ENCODE results near the gene CSGALNACT2.
A peak's percentile ranks its signal among the peaks of the same experiment; 100 is the strongest.

The CSGALNACT2 gene

DNA sequence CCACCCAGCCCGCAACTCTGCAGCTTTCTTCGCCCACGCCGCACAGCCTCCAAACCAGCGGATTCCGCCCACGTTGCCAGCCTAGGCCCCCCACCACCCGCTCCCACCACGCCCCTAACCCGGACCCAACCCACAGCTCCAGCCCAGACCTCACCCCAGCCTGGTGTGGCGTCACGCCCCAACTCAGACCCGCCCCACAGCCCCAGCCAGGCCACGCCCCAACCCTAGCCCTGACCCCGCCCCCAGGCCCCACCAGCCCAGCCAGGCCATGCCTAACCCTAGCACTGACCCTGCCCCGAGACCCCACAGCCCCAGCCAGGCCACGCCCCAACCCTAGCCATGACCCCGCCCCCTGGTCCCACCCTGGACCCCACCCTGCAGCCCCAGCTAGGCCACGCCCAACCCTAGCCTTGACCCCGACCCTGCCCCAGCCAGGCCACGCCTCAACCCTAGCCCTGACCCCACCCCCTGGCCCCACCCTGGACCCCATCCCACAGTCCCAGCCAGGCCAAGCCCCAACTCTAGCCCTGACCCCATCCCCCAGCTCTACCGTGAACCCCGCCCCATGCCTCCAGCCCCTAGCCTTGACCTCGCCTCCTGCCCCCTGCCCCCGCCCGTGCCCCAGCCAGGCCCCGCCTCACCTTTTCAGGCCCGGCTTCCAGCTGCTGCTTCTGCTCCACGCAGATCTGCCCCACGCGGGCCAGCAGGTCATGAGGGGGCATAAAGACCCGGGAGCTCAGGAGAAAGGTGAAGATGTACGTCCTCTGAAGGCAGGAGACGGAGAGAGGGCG lies 64.6 kb downstream of the CSGALNACT2 start:
- no peak for DNase-seq (ENCODE audit: low read depth)
- peak overlapping the region; percentile 52 for H3K4me3 ChIP-seq (ENCODE audit: low read length)
- TF ChIP-seq, protein P1, sequence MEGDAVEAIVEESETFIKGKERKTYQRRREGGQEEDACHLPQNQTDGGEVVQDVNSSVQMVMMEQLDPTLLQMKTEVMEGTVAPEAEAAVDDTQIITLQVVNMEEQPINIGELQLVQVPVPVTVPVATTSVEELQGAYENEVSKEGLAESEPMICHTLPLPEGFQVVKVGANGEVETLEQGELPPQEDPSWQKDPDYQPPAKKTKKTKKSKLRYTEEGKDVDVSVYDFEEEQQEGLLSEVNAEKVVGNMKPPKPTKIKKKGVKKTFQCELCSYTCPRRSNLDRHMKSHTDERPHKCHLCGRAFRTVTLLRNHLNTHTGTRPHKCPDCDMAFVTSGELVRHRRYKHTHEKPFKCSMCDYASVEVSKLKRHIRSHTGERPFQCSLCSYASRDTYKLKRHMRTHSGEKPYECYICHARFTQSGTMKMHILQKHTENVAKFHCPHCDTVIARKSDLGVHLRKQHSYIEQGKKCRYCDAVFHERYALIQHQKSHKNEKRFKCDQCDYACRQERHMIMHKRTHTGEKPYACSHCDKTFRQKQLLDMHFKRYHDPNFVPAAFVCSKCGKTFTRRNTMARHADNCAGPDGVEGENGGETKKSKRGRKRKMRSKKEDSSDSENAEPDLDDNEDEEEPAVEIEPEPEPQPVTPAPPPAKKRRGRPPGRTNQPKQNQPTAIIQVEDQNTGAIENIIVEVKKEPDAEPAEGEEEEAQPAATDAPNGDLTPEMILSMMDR (conservative IDR thresholded peaks at IDR 0.05; ENCODE audit: low read depth, low read length) = no peak

DNA sequence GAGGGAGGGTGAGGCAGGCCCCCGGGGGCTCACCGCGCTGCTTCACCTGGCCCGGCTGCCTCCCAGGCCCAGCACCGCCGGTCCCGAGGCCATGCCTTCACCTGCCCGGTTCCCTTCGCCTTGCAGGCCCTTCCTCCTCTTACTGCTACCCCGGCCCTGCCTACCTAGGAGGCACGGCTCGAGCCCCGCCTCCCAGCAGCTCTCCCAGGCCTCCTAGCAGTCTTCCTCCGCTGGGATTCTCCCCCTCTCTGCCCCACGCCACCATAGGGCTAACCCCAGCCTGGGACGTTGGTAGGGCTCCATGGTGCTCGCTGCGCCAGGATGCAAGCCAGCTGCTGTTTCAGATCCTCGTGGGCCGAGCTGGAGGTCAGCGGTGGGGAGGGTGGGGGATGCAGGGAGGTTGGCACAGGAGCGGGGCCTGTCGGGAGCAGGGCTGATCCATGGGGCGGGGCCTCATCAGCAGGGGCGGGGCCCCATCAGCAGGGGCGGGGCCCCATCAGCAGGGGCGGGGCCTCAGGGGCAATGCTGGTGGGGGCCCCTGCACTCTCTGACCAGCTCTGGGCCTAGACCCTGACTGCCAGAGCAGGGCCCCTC lies 65.3 kb downstream of the CSGALNACT2 start:
- TF ChIP-seq, protein P1 (conservative IDR thresholded peaks at IDR 0.05; ENCODE audit: low read depth, low read length) = no peak
- peak overlapping the region; percentile 33 for H3K4me3 ChIP-seq (ENCODE audit: low read length)
- DNase-seq (ENCODE audit: low read depth) = no peak

DNA sequence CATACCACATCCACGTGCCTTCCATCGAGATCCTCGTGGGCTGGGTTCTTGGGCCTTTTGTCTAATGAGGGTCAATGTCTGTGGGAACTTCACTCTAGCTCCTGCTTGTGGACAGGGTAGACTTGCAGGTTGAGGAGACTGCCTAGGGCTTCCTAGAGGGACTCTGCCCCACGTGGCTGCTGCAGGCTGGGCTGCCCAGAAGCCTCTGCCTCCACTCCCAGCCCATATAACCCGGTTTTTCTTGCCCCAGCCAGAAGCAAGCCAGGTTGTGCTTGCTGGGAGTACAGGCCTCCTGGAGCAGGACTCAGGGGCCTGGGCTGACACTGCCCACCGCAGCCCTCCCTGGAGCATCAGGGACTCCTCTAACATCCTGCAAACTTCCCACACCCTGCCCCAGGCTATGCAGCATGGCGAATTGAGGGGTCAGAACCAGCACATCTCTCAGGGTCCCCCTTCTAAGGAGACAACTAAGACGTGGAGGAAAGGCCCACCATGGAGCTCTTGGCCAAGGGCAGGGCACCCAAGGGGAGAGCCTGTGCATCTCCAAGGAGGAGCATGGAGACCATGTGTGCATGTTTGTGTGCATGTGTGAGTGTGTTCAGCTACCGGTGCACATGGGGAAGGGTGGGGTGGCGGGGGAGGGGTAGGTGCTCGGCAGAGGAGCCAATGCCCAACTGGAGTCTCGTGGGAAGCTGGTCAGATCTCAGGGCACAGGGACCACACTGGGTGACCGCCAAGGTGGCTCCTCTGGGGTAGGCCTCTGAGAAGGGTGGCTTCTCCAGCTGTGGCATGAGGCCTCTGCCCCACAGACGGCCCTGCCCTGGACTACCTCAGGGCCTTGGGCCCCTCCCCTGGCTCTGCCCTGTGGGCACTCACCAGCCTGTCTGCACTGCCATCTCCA lies 66.0 kb downstream of the CSGALNACT2 start:
- TF ChIP-seq, protein P1 (conservative IDR thresholded peaks at IDR 0.05; ENCODE audit: low read depth, low read length) = peak; percentile 9
- DNase-seq (ENCODE audit: low read depth) = no peak
- H3K4me3 ChIP-seq (ENCODE audit: low read length) = no peak overlapping the region

DNA sequence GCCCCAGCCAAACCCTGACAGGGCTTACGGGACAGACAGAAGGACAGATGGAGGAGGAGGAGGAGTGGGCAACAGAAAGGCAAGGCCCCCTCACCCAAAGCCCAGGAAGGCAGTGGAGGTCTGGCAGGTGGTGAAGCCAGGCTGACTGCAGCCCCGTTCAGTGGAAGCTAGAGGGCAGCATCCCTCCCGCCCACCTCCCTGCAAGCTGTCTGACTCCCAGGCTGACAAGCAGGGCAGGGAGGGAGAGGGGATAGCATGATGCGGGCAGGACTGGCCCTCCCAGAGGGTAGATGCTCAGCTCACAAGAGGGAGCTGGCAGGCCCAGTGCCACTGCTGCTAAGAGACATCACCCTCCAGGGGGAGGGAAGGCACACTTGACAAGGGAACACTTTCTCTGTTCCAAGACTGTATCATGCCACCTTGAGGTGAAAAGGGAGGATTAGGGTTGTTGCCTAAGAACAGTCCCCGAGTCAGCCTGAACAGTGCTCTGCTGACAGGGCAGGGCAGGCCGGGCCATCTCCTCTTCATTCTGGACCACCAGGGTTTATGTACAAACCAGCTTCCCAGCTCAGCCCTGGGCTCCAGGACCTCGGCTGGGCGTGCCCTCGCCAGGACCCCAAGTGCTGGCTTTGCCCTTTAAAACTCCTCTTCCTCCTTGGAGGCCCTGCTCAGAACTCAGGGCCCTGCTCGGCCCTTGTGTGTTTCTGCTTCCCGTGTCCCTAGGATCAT lies 66.9 kb downstream of the CSGALNACT2 start:
- no peak for DNase-seq (ENCODE audit: low read depth)
- H3K4me3 ChIP-seq (ENCODE audit: low read length) = no peak overlapping the region

DNA sequence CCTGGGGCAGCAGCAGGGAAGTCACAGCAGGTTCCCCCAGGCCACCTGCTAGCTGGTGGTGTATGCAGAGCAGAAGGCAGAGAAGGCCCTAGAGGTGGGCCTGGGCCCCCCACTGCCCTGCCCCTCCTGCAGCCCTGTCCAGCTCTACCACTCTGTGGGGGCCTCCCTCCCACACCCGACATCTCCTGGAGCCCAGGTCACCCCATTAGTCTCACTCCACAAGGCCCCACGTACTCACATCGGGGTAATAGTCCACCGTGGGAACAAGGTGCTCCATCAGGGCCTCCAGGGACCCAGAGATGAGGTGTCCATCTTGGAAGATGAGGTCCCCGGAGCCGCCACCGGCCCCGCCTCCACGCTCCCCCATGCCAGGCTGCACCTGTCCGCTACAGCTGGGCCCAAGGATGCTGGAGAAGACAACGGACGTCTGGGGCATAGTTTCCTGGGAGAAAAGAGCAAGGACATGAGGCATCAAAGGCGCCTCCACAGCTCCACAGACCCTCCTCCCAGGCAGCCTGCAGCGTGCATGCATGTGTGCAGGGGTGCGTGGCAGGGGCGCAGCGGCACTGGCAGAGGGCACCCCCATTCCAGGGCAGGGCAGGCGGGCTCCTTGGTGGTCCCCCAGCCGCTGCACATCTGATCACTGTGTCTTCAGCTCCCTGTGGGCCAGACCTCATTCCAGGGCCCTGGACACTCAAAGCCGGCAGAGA lies 67.6 kb downstream of the CSGALNACT2 start:
- H3K4me3 ChIP-seq (ENCODE audit: low read length) = no peak overlapping the region
- TF ChIP-seq, protein P1 (conservative IDR thresholded peaks at IDR 0.05; ENCODE audit: low read depth, low read length) = no peak
- DNase-seq (ENCODE audit: low read depth) = no peak

More for the DNA sequence above, 66.9 kb downstream of the CSGALNACT2 start:
- TF ChIP-seq, protein P1 (conservative IDR thresholded peaks at IDR 0.05; ENCODE audit: low read depth, low read length) = peak; percentile 85

Data from retinal pigment epithelial cell (primary cell).